SKM-1 treated with dmso at 0.1 percent for 144 hours (cell line): ENCODE results near the gene FSTL4.
"Not testable (repeated sequence)": the region's sequence is repeated elsewhere in the genome, so short reads cannot be mapped to it uniquely, and the experiment has no call there.

Experiments
- DNase-seq: peaks from one replicate; lab custom pipeline; 2025; ENCODE audit not compliant: unreplicated experiment; lab: John Stamatoyannopoulos, UW

The FSTL4 gene

DNA sequence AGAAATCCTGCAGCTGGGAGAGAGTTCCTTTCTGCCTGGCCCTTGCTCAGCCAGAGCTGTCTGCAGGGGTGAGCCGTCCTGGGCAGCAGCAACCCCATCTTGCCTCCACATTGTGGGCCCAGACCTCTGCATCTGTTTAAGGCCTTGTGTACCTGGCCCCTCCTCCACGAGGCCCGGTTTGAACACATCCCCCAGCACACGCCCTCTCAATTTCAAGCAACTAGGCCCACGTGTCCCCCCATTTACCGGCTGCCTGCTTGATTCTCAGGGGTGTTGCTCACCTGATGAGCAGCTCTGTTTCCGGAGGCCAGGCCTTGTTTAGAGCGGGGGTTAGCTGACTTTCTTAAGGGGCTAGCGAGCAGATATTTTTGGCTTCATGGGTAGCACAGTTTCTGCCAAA lies 378.7 kb downstream of the FSTL4 start:
- no peak for DNase-seq

DNA sequence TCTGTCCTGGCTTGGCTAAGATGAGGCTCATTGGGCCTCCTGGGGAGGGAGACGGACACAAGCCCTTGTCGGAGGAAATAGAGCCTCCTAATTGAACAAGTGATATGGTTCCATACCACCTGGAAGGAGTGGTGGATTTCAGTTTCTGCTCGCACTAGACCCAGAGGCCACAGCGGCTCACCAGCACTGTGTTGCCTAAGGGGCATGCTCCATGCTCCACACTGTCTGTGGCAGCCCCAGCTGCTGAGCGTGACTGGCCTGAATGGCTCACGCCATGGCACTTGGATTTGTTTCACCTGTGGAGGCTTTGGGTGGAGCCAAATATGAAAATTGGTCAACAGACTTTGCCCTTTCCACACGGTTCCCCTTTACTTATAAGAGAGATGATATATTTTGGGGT lies 379.4 kb downstream of the FSTL4 start:
- no peak for DNase-seq

DNA sequence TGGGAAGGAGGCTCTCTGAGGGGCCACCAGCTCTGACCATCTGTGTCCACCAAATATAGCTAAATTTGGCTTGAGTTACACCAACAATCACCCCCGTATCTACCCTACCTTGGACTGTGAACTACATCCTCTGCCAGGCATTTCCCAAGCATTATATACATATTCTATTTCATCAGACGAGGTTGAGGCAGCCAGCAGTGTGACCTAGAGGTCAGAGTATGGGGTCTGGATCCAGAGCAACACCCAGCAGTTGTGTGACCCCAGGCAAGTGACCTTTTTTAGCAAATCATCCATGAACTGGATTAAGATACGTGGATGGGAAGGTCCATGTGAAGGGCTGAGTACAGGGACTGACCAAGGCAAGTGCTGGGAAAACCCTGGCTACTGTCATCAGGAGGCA lies 379.9 kb downstream of the FSTL4 start:
- DNase-seq: no peak

DNA sequence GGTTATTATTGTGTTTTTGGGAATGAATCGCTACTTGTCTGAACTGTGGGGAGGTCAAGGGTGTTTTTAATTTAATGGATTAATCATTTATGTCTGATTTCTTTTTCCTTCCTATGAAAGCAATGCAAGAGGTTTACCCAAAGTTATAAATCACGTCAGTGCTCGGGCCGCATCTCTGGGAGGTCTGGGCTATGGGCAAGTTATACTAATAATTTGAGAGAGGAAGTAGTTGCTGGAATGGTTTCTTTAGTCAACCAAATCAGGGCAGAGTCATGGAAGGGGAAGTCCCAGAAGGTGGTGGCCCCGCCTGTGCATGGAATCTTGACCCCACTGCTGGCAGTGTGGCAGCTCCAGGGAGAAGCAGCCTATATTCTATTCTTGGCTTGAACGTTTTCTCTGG lies 380.3 kb downstream of the FSTL4 start:
- DNase-seq: peak; percentile 34

DNA sequence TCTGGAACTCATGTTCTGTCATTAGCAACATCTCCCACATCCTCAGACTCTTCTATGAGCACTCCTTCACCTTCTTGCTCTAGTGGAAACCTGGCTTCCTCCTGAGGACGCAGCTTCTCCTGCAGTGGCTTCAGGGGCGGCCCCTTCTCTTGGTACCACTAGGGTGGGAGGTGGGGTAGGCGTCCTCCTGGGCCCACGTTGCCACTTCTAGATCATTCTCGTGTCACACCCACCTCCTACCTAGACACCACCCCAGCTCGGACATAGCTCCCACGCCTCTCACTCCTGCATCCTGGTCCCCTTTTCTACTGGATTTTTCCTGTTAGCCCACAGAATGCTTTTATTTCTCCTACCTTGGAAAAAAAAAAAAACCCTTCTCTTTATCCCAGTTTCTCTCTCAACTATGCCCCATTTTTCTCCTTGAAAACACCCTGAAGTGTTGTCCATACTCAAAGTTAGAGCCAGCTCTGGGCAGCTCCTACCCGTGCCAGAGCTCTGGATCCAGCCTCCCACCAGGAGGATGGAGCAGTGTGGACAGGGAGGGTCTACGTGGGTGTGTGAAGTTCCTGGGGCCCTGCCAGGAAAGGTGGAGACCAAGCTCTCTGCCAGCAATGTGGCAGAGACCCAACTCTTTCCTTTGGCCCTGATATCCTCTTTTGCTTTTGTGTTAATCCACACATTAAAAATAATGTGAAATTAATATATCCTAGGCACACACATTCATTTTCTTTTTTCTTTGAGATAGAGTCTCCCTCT lies 381.3 kb downstream of the FSTL4 start:
- DNase-seq: no peak

DNA sequence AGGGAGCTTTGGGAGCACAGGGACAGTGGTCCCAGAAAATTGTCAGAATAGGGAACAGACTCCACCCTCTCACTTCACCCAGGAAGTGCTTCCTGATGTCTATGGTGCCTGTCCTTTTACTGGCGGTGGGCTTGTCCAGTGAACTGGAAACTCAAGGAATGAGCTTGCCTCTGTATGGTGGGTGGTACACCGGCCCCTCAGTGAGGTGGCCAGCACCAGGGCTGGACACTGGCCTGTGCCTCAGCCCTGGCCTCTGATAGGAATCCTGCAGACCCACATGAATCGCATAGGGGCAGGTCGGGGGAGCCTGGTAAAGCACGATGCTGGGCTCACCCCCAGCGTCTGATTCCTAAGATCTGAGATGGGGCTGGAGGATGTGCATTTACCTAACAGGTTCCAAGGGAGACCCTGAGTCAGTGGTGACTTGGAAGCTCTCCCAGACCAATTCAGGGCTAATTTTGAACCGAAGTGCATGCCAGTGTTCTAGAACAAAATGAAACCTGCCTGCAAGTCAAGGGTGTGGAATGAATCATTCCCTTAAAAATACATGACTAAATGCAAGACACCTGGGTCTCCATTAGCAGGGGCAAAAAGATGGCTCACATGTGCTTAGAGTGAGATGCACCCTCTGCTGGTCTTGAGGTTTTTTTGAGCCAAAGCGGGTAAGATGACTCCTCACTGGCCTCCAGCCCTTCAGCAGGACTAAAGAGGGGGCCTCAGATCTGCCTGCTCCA lies 382.2 kb downstream of the FSTL4 start:
- no peak for DNase-seq

DNA sequence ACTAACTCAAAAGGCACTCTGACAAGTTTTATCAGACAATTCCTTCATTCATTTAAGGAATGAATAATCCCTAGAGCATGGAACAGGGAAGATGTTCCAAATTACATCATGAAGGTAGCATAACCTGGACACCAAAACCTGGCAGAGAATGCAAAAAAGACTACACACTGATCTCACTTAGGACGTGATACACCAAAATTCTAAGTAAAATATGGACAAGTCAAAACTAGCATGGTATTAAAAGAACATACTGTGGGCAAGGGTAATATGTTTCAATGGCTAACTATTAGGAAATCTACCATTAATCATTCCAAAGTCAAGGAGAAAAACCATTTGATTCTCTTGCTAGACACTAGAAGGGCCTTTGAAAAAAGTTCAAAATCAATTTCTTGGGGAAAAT lies 384.0 kb downstream of the FSTL4 start:
- DNase-seq: no peak

DNA sequence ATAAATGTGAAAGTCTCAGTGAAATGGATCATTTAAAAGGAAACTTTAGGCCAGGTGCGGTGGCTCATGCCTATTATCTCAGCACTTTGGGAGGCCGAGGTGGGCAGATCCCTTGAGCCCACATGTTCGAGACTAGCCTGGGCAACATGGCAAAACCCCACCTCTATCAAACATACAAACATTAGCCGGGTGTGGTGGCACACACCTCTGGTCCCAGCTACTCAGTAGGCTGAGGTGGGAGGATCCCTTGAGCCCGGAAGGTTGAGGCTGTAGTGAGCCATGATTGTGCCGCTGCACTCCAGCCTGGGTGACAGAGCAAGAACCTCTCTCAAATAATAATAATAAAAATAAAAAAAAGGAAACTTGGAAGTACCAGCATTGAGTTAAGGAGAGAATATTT lies 384.4 kb downstream of the FSTL4 start:
- DNase-seq: no peak

DNA sequence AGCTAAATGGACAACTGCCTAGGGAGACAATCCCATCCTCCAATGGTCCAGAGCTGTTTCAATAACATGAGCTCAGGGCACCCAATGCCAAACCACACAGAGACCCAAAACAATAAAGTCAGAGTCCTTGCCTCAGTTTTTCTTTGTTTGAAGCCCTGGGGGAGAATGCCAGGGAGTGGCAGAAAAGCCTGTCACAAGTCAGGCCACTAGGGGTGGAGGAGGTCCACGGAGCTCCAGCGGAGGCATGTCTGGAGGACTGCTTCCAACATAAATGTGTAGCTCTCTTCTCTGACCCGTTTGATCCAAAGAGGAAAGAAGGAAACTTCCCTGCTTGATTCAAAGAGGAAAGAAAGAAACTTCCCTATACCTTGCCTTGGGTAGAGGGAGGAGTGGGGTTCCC lies 385.3 kb downstream of the FSTL4 start:
- no peak for DNase-seq

DNA sequence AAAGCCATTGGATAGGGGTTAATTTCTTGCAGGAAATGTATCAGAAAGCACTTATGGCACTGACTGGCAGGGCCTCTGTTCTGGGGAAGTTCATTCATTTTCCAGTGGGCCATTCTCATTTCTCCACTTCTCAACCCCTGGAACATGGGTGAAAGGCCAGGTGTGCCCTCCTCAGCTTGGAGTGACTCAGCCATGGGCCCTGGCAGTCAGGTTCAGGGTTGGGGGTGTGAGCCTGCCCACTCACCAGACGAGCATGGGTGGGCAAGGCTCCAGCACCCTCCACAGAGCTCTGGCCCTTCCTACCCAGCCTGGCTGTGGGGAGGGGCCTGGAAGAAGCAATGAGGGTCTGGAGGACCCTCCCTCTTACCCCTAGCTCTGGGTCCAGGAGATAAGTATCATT lies 386.2 kb downstream of the FSTL4 start:
- DNase-seq: no peak

DNA sequence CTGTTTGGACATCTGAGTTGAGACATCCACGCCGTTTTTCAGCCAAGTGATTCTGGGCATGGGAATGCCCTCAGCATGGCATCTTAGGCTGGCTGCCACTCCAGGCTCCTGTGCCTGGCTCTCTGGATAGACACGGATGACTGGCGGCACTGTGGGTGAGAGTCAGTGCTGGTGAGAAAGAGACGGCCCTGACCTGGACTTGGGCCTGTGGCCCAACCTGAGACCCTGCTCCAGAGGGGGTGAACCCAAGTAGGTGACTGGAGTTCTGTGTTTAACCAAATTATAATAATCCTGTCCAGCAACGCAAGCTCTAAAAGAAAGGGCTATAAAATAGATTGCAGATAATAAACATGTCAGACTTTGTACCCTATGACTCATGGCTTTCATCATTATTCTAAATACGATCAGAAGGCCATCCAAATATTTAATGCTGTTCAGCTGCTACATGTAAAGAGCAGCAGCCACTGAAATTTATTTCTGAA lies 386.6 kb downstream of the FSTL4 start:
- no peak for DNase-seq

DNA sequence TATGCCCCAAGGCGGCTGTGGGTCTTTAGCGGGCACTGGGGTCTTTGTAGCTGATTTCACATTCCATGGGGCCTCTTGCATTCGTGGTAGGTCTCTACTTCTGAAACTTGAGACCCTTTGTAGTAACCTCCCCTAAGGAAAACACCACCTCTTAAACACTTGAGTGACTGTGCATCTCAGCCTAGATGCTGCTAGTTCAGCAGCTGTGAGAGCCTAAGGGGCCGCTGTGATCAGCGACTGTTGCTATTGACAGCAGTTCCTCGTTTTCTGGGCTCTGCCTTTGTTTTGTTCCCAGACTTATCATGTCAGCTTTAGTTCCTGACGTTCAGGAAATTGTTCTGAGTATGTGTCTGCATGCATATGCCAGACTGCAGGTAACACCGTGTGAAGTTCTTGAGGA lies 389.4 kb downstream of the FSTL4 start:
- no peak for DNase-seq

DNA sequence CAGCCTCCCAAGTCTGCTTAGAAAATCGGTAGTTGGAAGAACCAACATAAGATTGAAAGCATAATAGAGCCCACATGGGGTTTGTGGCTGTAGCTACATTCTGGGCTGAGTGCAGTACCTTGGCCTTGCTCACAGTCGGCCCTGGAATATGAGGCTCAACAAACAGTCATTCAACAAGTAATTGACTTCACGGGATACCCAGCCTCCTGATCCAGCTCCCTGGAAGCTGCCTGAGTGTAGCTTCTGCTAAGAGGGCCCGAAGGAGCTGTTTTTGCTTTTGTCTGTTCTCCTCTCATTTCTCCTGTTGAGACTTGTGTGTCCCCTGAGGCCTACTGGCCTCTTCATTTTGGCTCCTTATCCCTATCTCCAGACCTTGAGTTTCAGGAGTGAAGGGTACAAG lies 389.8 kb downstream of the FSTL4 start:
- DNase-seq: no peak

DNA sequence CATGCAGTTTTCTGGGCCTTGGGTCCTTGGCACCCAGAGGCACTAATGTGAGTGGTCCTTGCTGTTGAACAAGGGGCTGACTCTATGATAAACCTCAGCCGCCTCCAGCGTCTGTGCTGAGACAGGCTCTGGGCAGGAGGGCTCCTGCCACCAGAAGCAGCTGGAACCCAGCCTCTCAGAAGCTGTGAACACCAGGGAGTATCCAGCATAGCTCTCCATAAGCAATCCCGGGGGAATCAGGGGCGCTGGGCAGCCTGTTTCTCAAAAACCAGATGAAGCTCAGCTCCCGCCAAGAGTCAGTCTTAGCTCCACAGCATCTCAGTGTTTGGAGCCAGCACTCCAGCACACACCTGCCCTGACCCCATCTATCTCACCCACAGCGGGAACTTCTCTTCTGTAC lies 390.3 kb downstream of the FSTL4 start:
- no peak for DNase-seq

DNA sequence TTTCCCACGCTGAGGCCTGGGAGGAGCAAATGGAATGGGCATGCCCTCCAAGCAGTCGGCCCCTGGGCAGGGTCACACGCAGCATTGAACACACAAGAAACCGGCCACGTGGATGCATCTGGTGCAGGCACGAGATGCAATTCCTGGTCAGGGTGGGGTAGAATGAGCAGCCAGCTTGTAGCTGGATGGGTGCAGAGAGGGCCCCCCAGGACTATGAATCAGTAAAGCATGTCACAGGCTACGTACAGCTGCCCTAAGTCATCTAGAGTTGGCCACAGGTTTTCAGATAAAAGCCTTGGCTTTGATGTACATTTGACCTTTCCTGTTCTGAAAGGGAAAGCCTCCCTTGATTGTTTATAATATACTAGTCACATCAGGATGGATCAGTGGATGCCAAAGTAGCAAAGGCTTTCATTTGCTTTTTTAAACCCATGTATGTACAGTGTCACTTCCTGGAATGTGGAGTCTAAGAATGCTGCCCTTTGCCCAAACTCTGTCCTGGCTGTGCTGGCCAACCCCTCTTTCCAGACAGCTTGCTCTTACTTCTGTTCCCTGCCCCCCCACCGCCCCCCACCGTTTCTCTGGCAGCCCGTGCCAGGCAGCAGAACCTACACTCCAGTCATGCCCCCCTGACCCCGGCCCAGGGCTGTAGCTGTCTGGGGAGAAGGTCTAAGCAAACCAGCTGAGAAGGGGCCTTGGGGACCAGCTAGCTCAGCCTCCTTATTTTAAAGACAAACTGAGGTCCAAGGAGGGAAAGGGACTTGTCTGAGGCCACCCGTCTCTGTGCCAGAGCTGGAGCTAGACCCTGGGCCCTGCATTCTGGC lies 391.3 kb downstream of the FSTL4 start:
- DNase-seq: no peak

DNA sequence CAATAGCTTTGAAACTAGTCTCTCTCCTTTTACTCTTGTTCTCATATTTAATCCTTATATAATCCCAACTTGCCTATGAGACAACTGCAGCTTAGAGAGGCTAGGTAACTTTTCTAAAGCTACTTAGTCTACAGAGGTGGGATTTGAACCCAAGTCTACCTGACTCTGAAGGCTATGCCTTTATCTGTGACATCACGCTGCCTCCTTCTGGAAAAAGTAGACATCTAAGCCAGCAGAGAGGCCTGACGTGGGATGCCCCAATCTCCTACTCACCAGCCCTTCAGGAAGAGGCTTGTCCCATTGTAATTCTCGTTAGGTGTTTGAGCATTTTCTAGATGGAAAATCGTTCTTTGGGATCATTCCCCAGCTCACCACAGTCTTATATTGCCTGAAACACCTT lies 393.0 kb downstream of the FSTL4 start:
- no peak for DNase-seq

DNA sequence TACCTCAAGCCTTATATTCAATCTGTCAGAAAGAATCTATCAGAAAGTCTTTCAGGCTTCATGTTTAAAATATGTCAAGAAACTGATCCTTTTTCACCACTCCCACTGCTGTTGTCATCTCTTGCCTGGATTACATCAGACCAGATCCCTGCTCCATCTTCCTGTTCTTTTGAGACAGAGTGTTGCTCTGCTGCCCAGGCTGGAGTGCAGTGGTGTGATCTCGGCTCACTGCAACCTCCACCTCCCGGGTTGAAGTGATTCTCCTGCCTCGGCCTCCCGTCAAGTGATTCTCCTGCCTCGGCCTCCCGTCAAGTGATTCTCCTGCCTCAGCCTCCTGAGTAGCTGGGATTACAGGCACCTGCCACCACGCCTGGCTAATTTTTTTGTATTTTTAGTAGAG lies 396.2 kb downstream of the FSTL4 start:
- not testable (repeated sequence) for DNase-seq

DNA sequence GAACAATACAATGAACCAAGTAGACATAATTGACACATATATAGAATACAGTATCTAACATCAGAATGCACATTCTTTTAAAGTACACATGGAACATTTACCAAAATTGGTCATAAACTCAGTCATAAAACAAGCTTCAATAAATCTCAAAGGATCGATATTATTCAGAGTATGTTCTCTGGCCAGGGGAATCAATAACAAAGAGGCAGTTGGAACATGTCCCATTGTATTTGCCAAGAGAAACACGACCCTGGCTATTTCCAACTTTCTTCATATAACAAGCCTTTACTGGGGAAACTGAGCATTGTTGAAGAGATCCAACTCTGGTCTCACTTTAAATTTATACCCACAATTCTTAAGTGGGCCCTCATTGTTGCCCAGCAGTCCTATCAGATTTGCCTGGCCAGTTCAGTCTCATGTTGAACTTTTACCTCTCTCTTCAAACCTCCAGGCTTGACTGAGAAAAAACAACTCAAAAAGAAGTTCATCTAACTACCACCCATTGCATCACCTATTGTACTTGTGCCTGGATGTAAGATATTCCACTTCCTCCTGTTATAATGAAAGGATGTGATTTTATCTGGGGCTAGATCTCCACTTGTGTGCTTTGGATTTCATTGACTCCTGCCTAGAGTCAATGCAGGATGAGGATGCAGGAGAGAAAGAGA lies 398.1 kb downstream of the FSTL4 start:
- no peak for DNase-seq

DNA sequence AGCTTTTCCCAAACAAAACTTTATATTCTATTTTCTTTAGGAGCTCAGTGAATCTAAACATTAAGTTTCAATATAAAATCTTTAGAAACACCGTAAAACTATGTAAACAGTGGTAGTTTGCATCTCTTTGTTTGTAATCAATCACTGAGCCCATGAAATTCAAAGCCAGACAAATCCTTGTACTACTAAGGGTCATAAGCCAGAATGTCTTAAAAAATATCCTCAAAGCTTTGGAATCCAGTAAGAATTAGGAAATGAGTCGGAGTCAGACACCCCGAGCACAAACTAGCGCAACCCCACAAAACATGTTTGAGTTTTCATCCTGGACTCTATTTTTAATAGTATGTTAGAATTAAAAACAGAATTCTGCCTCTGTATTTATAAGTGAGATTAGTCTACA lies 406.7 kb downstream of the FSTL4 start:
- DNase-seq: no peak

DNA sequence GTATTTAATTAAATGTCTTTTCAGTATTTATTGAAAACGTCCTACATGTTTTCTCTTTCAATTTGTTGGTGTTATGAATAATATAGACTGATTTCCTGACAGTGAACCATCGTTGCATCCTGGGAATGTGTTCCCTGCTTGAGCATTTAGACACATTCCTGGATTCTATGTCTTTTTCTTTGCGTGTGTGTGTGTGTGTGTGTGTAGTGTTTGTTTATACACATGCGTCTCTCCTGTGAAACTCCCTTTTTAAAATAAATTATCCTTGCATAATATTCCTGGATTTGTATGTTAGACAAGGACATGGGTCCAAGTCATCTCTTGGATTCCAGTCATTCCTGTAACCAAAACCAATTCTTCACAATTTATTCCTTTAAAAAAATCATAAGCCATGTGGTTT lies 407.1 kb downstream of the FSTL4 start:
- DNase-seq: no peak
